Thyroid gland (tissue), 4 donors: ENCODE results near the gene VSTM2B. TPM values are rescaled to one million over a fixed set of nuclear protein-coding genes. Genes with fewer than 3 reads are reported as not detected.

Experiments used
- DNase-seq, 2 donors: peaks; one replicate each; pipeline ENCODE4 v3.0.0-alpha.2; 2019
- H3K27ac ChIP-seq, 3 donors: fragments of 200-600 bp; sonication (generic); 1 replicate in 2 of 3; 2 replicates in 1 of 3; pipeline ENCODE4 v1.5.1; 2016 to 2019; ENCODE audit warnings: mild to moderate bottlenecking in 1 of 3, moderate library complexity in 1 of 3
- H3K27me3 ChIP-seq: fragments of 200-600 bp; sonication (generic); one replicate; pipeline ENCODE4 v1.5.1; 2019
- H3K36me3 ChIP-seq, 2 donors: fragments of 200-600 bp; sonication (generic); one replicate each; pipeline ENCODE4 v1.5.1; 2016 to 2019
- H3K4me1 ChIP-seq, 2 donors: fragments of 200-600 bp; sonication (generic); one replicate each; pipeline ENCODE4 v1.5.1; 2017 to 2019
- H3K4me3 ChIP-seq, 3 donors: fragments of 200-600 bp; sonication (generic); replicated peaks in 1 of 3; 1 replicate in 2 of 3; 2 replicates in 1 of 3; pipeline ENCODE4 v1.5.1; 2016; ENCODE audit warnings: mild to moderate bottlenecking in 1 of 3
- H3K9me3 ChIP-seq: fragments of 200-600 bp; sonication (generic); one replicate; pipeline ENCODE4 v1.5.1; 2017
- POLR2A ChIP-seq, 2 donors: fragments of 450-650 bp; IDR thresholded peaks; one replicate each; pipeline ENCODE4 v1.6.1; 2017; ENCODE audit warnings: antibody characterized with exemption in 2 of 2, mild to moderate bottlenecking in 2 of 2, moderate library complexity in 1 of 2
- WGBS, 2 donors: methylation state at CpG; one replicate each; pipeline ENCODE4 v1.1.5; 2017; 5-methylcytosine and 5-hydroxymethylcytosine counted together
- intact Hi-C: fragments of 100-400 bp; cut with DNase I; formaldehyde crosslinking; loops from one replicate; pipeline ENCODE4 v1.15.1; 2023
- total RNA-seq, 4 donors: library from RNA; depleted of rRNA; stranded (reverse); fragments of >200 nt; gene quantifications; one replicate each; pipeline ENCODE4 v1.2.3, GENCODE V29; 2016
- TF ChIP-seq, protein P1 (sequence below), 6 experiments: fragments of 200-600 bp in 3 of 6; fragments of 450-650 bp in 3 of 6; sonication (generic) in 3 of 6; IDR thresholded peaks; one replicate each; pipeline ENCODE4 v1.5.1; 2016 to 2019; ENCODE audit warnings: antibody characterized with exemption in 6 of 6, mild to moderate bottlenecking in 2 of 6, inconsistent platforms in 1 of 6, moderate library complexity in 1 of 6

The VSTM2B gene
- total RNA-seq, 4 donors from 2014 or later, result not detected

DNA sequence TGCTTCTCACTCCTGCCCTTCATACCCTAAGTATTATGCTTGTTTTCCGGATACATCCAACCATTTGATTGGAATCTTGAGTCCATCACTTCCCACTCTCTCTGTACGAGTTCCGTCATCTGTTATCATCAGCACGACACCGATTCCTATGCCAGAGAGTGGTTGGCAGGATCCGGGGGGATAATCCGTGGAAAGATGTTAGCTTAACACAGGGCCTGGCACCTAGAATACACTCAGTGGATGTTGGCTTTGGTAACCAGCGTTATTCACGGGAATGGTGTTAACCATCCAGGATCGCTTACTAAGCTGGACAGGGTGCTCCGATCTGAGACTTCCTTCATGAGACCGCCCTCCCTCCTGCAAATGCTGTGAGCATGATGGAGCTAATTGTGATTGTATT lies 12.4 kb downstream of the VSTM2B start:
- Histone ChIP-seq H3K36me3 (no peaks in the 10 kb centered on the region), H3K9me3 (no peaks in the 10 kb centered on the region), H3K27me3 (no peaks in the 10 kb centered on the region), H3K4me1 (no peaks in the 10 kb centered on the region), H3K27ac (no peak overlapping the region), H3K4me3 (no peak overlapping the region)
- TF ChIP-seq, protein P1, sequence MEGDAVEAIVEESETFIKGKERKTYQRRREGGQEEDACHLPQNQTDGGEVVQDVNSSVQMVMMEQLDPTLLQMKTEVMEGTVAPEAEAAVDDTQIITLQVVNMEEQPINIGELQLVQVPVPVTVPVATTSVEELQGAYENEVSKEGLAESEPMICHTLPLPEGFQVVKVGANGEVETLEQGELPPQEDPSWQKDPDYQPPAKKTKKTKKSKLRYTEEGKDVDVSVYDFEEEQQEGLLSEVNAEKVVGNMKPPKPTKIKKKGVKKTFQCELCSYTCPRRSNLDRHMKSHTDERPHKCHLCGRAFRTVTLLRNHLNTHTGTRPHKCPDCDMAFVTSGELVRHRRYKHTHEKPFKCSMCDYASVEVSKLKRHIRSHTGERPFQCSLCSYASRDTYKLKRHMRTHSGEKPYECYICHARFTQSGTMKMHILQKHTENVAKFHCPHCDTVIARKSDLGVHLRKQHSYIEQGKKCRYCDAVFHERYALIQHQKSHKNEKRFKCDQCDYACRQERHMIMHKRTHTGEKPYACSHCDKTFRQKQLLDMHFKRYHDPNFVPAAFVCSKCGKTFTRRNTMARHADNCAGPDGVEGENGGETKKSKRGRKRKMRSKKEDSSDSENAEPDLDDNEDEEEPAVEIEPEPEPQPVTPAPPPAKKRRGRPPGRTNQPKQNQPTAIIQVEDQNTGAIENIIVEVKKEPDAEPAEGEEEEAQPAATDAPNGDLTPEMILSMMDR (IDR thresholded peaks at IDR 0.05), result no peak
- no peak for TF ChIP-seq POLR2A (IDR thresholded peaks at IDR 0.05)
- intact Hi-C loops, result no loop called here
- DNase-seq, result no peak
- WGBS, 2 donors, result 90% methylated on average over 12 of the region's 12 CpGs

DNA sequence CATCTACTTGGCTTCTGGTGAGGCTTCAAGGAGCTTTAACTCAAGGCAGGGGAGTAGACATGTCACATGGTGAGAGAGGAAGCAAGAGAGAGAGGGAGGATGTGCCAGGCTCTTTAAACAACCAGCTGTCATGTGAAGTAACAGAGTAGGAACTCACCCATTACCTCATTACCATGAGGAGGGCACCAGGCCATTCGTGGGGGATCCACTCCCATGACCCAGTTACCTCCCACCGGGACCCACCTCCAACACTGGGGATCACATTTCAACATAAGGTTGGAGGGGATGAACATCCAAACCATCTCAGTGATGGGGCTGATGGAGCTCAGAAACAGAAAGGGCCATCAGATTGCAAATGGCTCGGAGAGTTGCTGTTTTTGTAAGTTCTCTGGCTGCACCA lies 12.9 kb downstream of the VSTM2B start:
- intact Hi-C loops, result no loop called here
- Histone ChIP-seq H3K4me3 (no peak overlapping the region), H3K9me3 (no peaks in the 10 kb centered on the region), H3K27me3 (no peaks in the 10 kb centered on the region), H3K27ac (no peak overlapping the region), H3K4me1 (no peaks in the 10 kb centered on the region), H3K36me3 (no peaks in the 10 kb centered on the region)
- TF ChIP-seq, protein P1 (IDR thresholded peaks at IDR 0.05), result no peak
- no peak for TF ChIP-seq POLR2A (IDR thresholded peaks at IDR 0.05)
- no peak for DNase-seq
- whole genome bisulfite sequencing, 2 donors, result 74 to 75% methylated on average over 3 of the region's 3 CpGs

DNA sequence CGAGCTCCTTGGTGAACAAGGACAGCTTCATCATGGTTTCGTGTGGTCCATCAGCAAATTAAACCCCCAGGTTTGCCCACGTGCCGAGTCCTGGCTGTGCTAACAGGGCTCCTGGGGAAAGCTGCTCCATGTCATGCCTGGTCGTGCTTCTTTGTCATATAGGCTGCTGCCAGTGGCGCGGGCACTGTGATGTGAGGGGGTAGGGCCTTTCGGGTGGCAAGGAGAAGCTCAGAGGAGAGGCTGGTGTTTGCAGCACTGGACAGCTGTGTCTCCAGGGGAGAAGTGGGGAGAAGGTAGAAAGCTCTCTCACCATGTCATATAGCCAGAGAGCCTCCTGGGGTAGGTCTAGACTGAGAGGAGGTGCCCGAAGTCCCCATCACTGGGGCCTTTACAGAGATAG lies 13.3 kb downstream of the VSTM2B start:
- no peaks in the 10 kb centered on the region for H3K9me3 ChIP-seq
- intact Hi-C loops, result no loop called here
- H3K36me3 ChIP-seq, result no peaks in the 10 kb centered on the region
- H3K27ac ChIP-seq, result no peak overlapping the region
- H3K4me1 ChIP-seq, result no peaks in the 10 kb centered on the region
- DNase-seq, result no peak
- TF ChIP-seq, protein P1 (IDR thresholded peaks at IDR 0.05), result no peak
- no peak for TF ChIP-seq POLR2A (IDR thresholded peaks at IDR 0.05)
- no peak overlapping the region for H3K4me3 ChIP-seq
- 74 to 81% methylated on average over 7 to 8 of the region's 9 CpGs for WGBS, 2 donors
- H3K27me3 ChIP-seq, result no peaks in the 10 kb centered on the region

DNA sequence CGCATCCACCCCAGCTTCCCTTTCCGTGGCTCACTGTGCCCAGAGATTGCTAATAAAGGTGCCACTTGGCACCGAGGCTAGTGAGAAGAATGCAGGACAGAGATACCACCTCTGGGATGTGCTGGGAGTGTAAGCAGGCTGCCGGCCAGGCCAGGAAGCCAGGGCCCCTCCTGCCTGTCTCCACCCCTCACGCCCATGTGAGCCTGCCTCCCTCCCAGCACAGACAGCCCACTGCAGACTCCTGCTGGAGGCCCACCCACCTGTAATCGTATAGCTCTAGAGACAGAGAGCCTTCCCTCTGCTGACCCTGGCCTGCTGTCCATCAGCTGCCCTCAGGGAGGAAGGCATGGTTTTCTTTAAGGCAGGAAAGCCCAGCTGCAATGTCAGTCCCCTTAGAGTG lies 13.9 kb downstream of the VSTM2B start:
- H3K27ac ChIP-seq, result no peak overlapping the region
- WGBS, 2 donors, result 29 to 30% methylated on average over 3 to 5 of the region's 6 CpGs
- no peaks in the 10 kb centered on the region for H3K27me3 ChIP-seq
- no peak overlapping the region for H3K4me3 ChIP-seq
- DNase-seq, result no peak
- TF ChIP-seq, protein P1 (IDR thresholded peaks at IDR 0.05), result no peak
- H3K36me3 ChIP-seq, result no peaks in the 10 kb centered on the region
- intact Hi-C loops, result no loop called here
- no peaks in the 10 kb centered on the region for H3K4me1 ChIP-seq
- no peaks in the 10 kb centered on the region for H3K9me3 ChIP-seq

DNA sequence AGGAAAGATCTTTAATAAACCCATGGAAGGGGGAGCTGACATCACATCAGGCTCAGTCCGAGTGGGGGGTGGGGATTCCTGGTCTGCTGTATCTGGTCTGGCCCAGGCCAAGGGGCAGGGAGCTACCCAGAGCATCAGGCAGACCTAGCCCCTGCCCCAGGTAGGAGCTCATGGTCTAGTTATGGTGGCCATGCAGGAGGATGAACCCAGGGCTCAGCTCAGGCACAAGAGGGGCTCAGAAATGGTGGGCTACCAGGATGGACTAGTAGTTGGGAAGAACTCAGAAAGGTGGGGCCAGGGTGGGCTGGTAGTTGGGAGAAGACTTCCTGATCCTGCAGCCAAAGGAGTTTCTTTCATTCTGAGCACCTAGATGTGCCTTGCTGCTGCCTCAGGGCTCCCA lies 14.3 kb downstream of the VSTM2B start:
- no peak for TF ChIP-seq POLR2A (IDR thresholded peaks at IDR 0.05)
- TF ChIP-seq, protein P1 (IDR thresholded peaks at IDR 0.05), result no peak
- DNase-seq, result no peak
- WGBS, 2 donors, result 25 to 40% methylated on average over 1 of the region's 1 CpG
- Histone ChIP-seq H3K27me3 (no peaks in the 10 kb centered on the region), H3K36me3 (no peaks in the 10 kb centered on the region), H3K4me1 (no peaks in the 10 kb centered on the region), H3K4me3 (no peak overlapping the region), H3K9me3 (no peaks in the 10 kb centered on the region), H3K27ac (no peak overlapping the region)
- intact Hi-C loops, result no loop called here
